HG02884 (cell line): Measurements from ENCODE around the gene ARID4A.
A peak's percentile ranks its signal among the peaks of the same experiment; 100 is the strongest.
"Not testable (repeated sequence)": the region's sequence is repeated elsewhere in the genome, so short reads cannot be mapped to it uniquely, and the experiment has no call there.

Experiments
- ATAC-seq: cut with Tn5 transposase; IDR thresholded peaks from one replicate; pipeline ENCODE4 v1.9.1; 2021; ENCODE audit warnings: mild to moderate bottlenecking, moderate library complexity; ENCODE audit not compliant: unreplicated experiment

ARID4A gene

DNA sequence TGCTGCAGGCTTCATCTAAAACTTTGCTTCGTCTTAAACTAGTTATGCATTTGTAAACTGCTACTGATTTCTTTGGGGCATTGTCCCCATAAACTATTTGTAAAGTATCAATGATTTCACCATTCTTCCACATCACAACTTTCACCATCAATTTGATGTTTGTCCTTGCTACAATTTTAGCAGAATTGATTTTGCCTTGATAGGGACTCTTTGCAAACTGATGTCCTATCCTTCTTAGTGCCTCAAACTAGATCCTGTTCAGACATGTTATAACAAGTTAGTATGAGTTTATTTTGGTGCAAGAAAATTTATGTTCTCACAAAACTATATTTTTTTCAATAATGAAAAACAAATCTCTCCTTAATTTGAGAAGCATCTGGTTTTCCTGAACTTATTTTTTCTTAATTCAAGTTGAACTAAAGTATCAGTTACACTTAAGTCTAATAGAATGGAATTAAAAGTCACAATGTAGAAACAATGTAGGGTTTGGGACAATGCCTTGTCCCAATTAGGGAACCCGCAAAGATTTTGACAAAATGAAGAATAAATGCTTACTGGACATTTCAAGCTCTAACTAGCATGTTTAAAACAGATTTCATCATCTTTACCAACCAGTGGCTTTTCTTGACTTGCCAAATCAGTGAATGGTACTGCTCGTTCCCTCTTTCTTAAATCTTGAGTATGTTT lies 10.1 kb upstream of the ARID4A start:
- no peak for ATAC-seq

GRCh38 chr14:58291646-58292045 lies 6.7 kb upstream of the ARID4A start:
- ATAC-seq: no peak

DNA sequence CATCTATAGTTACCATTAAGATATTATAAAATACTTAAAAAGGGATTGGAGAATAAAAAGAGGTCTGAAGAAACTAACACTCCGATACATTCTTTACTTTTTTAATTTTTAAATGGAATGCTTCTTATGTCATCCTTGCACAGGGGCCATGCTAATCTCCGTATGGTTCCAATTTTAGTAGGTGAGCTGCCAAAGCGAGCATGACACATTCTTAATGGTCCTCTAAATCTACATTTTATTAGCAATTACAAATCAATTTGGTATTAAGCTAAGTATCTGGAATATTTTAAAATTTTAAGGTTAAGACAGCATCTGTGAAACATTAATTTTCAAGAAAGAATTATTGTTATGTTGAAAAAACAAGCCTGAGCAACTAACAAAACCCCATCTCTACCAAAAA lies 6.2 kb upstream of the ARID4A start:
- no peak for ATAC-seq

DNA sequence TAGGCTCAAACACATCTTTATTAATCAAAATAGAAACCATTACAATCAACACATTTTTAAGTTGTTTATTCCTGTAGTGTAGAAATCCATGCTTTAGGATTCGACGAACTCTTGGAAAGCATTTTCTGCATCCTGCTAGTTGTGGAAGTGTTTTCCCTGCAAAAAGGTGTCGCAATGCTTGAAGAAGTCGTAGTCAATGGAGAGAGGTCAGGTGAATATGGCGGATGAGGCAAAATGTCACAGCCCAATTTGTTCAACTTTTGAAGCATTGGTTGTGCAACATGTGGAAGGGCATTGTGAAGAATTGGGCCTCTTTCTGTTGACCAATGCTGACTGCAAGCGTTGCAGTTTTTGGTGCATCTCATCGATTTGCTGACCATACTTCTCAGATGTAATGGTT lies 4.2 kb upstream of the ARID4A start:
- no peak for ATAC-seq

DNA sequence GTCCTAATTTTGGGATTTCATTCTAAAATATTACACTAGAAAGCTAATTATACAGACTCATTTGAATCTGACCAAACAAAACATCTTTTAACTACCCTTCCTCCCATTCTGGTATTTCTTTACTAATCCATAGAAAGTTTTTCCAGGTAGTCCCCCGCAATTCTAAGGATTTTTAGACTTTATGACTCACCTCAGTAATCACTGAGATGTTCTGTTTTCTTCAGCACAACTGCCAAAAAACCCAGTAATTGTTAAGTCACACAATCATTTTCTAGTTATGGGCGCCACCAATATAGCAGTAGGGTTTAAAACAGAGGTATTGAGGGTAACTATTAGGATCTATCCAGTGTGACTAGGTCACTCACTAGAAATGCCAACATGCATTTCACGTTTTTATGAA lies 1.6 kb upstream of the ARID4A start:
- no peak for ATAC-seq

GRCh38 chr14:58297412-58297761 lies 968 bp upstream of the ARID4A start:
- no peak for ATAC-seq

DNA sequence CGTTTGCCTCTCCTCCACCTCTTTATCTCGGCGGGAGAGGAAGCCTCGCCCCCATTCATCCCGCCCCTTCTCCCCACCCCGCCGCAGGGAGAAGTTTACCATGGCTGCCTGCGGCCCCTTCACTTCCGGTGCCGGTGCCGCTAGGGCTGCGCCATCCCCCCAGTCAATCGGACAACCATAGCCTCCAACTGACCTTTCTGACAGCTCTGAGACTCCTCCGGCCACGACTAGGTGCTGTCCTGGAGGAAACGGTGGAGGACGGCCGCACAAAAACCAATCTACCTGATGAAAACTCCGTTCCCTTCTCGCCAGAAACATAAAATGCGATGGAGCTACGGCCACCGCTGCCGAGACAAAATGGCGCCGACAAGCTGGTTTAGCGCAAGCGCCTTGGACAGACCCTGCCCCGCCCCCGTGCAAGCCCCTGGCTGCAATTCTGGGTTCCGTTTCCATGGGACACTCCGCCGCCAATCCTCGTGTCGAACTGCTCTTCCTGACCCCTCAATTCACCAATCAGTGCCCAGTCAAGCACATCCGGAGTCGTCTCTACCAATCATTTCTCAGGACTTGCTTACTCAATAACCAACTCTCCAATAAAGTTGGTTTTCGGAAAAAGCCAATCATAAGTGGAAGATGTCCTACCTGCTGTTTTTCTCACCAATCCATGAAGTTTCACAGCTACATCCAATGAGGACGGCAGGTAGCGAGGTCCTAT lies 436 bp upstream of the ARID4A start:
- ATAC-seq: peak; percentile 79

DNA sequence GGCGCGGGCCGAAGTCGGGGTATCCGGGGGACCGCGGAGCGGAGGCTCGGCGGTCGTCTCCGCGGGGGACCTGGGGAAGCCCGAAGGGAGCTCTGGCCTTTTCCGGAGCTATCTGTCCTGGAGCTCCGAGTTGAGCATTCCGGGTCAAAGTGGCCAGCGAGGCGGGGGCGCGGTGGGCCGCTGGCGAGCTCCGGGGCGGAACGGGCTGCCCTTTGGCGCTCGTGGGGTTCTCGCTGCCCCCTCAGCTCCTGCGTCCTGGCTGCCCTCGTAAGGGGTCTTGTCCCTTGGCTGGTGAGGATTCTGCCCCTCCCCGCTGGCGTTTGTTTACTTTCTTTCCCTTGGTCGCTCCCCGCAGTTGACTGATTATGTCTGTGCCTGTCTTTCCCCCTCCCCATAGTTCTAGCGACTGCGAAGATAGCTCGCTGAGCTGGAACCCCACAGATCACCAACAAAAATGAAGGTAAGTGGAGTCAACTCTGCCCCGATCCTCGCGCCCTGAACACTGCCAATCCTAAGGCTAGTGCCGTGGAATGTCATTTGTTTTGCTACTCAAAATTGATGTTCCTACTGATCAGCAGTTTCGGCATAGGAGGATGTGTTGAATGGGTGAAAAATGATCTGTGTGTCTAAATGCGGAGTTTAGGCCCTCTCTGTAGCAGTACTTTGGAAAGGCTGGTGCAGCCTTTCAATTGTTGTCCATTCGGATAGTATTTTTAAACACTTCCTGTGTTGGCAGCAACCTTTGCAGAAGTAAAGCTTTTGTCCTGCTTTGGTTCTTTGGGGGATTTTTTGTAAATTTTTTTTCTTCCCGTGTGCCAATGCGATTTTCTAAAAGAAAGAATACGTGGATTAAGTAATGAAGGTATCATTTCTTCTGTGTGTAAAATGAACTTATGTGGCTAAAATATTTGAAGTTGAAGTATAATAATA lies 1.3 kb downstream of the ARID4A start:
- no peak for ATAC-seq

GRCh38 chr14:58301416-58301815 lies 3.1 kb downstream of the ARID4A start:
- no peak for ATAC-seq

DNA sequence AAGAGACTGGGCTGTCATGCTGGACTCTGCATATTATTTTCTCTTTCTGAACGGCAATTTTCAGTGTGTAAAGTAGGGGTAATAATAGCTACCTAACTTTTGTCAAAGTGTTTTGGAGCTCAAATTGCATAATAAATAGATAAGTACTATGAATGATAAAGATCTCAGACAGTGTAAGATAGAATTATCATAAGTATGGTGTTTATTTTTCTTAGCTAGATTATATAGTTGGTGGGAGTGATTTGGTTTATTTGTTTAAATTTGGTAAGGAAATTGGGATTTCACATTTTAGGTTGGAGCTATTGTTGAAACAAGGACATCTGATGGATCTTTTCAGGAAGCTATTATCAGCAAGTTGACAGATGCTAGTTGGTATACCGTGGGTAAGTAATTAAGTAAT lies 7.4 kb downstream of the ARID4A start:
- ATAC-seq: no peak

- no peak for ATAC-seq
Observed at GRCh38 chr14:58307597-58308316, 9.4 kb downstream of the ARID4A start.

GRCh38 chr14:58309086-58309485 lies 10.7 kb downstream of the ARID4A start:
- ATAC-seq: no peak

DNA sequence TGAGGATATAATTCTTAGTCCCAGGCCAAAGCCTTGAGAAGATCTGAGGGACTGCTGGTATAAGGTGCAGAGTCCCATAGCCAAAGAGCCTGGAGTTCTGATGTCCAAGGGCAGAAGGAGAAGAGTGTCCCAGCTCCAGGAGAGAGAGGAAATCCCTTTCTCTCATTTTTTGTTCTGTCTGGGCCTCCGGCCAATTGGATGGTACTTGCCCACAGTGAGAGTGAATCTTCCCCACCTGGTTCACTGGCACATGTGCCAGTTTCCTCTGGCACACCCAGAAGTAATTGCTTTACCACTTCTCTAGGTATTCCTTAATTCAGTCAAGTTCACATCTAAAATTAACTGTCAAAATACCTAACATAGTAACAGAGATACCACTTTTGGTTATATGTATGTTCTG lies 15.3 kb downstream of the ARID4A start:
- no peak for ATAC-seq

DNA sequence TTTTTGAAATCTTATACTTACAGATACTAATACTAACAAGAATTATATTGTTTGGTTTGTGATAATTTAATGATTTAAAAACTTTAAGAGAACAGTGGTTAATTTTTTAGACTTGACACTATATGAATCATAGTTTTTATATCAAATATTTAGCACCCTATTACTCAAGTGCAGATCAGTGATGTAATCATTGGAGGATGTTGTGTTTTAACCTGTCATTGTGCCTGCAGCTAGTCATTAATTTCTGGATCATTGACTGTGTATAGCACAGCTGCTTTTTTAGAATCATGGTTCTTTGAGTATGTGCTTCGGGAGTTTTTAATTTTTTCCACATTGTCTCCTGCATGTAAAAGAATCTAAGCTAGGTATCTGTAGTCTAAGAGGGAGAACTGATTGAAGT lies 17.3 kb downstream of the ARID4A start:
- ATAC-seq: no peak

- no peak for ATAC-seq
Observed at GRCh38 chr14:58327019-58327418, 28.7 kb downstream of the ARID4A start.

GRCh38 chr14:58331111-58331510 lies 32.8 kb downstream of the ARID4A start:
- ATAC-seq: peak; percentile 95

GRCh38 chr14:58332561-58332960 lies 34.2 kb downstream of the ARID4A start:
- no peak for ATAC-seq

DNA sequence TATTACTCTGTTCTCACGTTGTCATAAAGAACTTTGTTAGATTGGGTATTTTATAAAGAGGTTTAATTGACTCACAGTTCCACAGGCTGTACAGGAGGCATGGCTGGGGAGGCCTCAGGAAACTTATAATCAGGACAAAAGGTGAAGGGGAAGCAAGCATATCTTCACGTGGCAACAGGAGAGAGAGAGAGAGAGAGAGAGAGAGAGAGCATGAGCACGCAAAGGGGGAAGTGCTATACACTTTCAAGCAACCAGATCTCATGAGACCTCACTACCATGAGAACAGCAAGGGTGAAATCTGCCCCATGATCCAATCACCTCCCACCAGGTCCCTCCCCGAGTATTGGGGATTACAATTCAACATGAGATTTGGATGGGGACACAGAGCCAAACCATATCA lies 41.3 kb downstream of the ARID4A start:
- not testable (repeated sequence) for ATAC-seq

DNA sequence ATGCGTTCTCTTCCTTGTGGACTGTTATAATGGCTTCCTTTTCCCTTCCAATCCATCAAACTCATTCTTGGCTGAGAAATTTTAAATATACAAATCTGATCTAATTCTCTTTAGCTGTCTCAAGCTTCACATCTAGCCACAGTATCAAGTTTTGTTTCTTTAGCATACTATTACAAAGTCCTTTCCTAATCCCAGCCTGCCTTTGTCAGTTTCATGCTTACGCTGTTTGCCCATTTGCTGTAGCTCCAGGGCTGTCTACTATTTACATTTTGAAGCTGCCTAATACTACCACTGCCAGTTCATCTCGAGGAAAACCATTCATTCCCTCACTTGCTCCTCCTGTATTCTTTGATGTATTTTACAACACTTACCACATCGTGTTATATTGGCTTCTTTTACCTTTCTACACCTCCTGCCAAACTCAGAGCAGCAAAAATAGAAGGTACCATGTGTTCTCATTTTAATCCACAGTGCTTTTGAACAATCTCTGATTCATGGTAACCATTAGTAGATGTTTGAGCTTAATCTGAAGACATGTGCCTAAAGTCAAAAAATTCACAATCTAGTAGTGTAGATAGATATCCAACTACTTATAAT lies 42.9 kb downstream of the ARID4A start:
- ATAC-seq: no peak

GRCh38 chr14:58343535-58343934 lies 45.2 kb downstream of the ARID4A start:
- not testable (repeated sequence) for ATAC-seq
